Measurements from ENCODE around the gene ARF6.
"Not testable (repeated sequence)": the region's sequence is repeated elsewhere in the genome, so short reads cannot be mapped to it uniquely, and the experiment has no call there.

The ARF6 gene

GRCh38 chr14:49933128-49933527 is 40.2 kb downstream of the ARF6 start:
- DNase-seq (ENCODE audit: low read depth) = no peak
- H3K4me3 ChIP-seq (ENCODE audit: low read depth, low read length) = no peak overlapping the region
- TF ChIP-seq, protein P1, sequence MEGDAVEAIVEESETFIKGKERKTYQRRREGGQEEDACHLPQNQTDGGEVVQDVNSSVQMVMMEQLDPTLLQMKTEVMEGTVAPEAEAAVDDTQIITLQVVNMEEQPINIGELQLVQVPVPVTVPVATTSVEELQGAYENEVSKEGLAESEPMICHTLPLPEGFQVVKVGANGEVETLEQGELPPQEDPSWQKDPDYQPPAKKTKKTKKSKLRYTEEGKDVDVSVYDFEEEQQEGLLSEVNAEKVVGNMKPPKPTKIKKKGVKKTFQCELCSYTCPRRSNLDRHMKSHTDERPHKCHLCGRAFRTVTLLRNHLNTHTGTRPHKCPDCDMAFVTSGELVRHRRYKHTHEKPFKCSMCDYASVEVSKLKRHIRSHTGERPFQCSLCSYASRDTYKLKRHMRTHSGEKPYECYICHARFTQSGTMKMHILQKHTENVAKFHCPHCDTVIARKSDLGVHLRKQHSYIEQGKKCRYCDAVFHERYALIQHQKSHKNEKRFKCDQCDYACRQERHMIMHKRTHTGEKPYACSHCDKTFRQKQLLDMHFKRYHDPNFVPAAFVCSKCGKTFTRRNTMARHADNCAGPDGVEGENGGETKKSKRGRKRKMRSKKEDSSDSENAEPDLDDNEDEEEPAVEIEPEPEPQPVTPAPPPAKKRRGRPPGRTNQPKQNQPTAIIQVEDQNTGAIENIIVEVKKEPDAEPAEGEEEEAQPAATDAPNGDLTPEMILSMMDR (IDR thresholded peaks at IDR 0.05; ENCODE audit: low read depth, low read length, missing control alignments) = no peak

GRCh38 chr14:49933704-49934103 is 40.8 kb downstream of the ARF6 start:
- no peak overlapping the region for H3K4me3 ChIP-seq (ENCODE audit: low read depth, low read length)
- DNase-seq (ENCODE audit: low read depth) = no peak
- TF ChIP-seq, protein P1 (IDR thresholded peaks at IDR 0.05; ENCODE audit: low read depth, low read length, missing control alignments) = no peak

- no peak overlapping the region for H3K4me3 ChIP-seq (ENCODE audit: low read depth, low read length)
- DNase-seq (ENCODE audit: low read depth) = no peak
Observed at GRCh38 chr14:49934646-49935045, 41.8 kb downstream of the ARF6 start.

DNA sequence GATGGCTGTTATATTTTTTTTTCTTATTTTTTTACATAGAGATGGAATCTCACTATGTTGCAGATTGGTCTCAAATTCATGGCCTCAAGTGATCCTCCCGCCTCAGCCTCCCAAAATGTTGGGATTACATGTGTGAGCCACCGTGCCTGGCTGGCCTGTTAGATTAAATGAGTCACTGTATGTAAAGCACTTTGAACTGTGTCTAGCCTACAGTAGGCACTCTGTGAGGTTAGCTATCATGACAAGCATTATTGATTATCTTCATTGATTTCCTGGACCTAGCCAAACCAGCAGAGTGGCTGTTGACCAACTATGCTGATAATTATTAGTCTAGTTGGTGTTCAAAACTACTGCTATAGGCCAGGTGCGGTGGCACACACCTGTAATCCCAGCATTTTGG is 42.6 kb downstream of the ARF6 start:
- DNase-seq (ENCODE audit: low read depth) = no peak
- TF ChIP-seq, protein P1 (IDR thresholded peaks at IDR 0.05; ENCODE audit: low read depth, low read length, missing control alignments) = no peak
- no peak overlapping the region for H3K4me3 ChIP-seq (ENCODE audit: low read depth, low read length)

More at GRCh38 chr14:49934646-49935045, 41.8 kb downstream of the ARF6 start:
- TF ChIP-seq, protein P1 (IDR thresholded peaks at IDR 0.05; ENCODE audit: low read depth, low read length, missing control alignments) = no peak

- DNase-seq (ENCODE audit: low read depth); H3K4me3 ChIP-seq (ENCODE audit: low read depth, low read length): not testable (repeated sequence)
Observed at GRCh38 chr14:49936246-49936645, 43.4 kb downstream of the ARF6 start.

DNA sequence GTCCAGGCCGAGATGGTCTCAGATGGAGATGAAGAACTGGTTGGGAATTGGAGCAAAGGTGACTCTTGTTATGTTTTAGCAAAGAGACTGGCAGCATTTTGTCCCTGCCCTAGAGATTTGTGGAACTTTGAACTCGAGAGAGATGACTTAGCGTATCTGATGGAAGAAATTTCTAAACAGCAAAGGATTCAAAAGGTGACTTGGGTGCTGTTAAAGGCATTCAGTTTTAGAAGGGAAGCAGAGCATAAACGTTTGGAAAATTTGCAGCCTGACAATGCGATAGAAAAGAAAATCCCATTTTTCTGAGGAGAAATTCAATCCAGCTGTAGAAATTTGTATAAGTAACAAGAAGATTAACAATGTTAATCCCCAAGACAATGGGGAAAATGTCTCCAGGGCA is 44.0 kb downstream of the ARF6 start:
- not testable (repeated sequence) for DNase-seq (ENCODE audit: low read depth); H3K4me3 ChIP-seq (ENCODE audit: low read depth, low read length)

DNA sequence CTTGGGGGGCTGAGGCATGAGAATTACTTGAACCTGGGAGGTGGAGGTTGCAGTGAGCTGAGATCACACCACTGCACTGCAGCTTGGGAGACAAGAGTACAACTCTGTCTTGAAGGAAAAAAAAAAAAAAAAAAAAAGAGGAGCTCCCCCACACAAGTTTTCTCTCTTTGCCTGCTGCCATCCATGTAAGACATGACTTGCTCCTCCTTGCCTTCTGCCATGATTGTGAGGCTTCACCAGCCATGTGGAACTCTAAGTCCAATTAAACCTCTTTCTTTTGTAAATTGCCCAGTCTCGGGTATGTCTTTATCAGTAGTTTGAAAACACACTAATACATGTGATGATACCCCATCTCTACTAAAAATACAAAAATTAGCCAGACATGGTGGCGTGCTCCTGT is 46.3 kb downstream of the ARF6 start:
- not testable (repeated sequence) for H3K4me3 ChIP-seq (ENCODE audit: low read depth, low read length); DNase-seq (ENCODE audit: low read depth)

GRCh38 chr14:49939884-49940510 is 47.1 kb downstream of the ARF6 start:
- TF ChIP-seq, protein P1 (IDR thresholded peaks at IDR 0.05; ENCODE audit: low read depth, low read length, missing control alignments) = no peak
- no peak overlapping the region for H3K4me3 ChIP-seq (ENCODE audit: low read depth, low read length)
- DNase-seq (ENCODE audit: low read depth) = no peak
